NT2/D1 (cell line): Measurements from ENCODE around the gene DDX54.

Source experiments
- SUZ12 ChIP-seq: IDR thresholded peaks from 2 replicates; pipeline ENCODE4 v1.6.1; 2011; ENCODE audit not compliant: insufficient read length, insufficient read depth; ENCODE audit errors: extremely low read depth
- YY1 ChIP-seq: IDR thresholded peaks from 2 replicates; pipeline ENCODE4 v1.6.1; 2011; ENCODE audit not compliant: insufficient read length, insufficient read depth
- ZNF274 ChIP-seq: IDR thresholded peaks from 2 replicates; pipeline ENCODE4 v1.6.1; 2011; ENCODE audit warnings: mild to moderate bottlenecking, low read depth, low read length

GRCh38 chr12:113118142-113118541 is 67.1 kb downstream of the DDX54 start:
- TF ChIP-seq ZNF274 (no peak), YY1 (no peak), SUZ12 (no peak)
